Stimulated activated CD8-positive, alpha-beta memory T cell treated with anti-CD3 and anti-CD28 coated beads, Interleukin-15, amount 100 ng/mL, for 4 hours (primary cell): ENCODE measurements around the gene GAPDH.
"Not testable (repeated sequence)": the region's sequence is repeated elsewhere in the genome, so short reads cannot be mapped to it uniquely, and the experiment has no call there.

ENCODE experiments used
- DNase-seq, 2 donors: peaks; one replicate each; pipeline ENCODE4 v3.0.0-alpha.2; 2020; ENCODE audit warnings: low read depth in 2 of 2

The GAPDH gene

GRCh38 chr12:6533923-6534694 is at the start of gene GAPDH:
Gene GAPDH, plus strand, starts transcription at chr12:6534517. Its CDS starts 316 bp downstream, at chr12:6534833.
- peak; percentile 69 to 74 for DNase-seq

GRCh38 chr12:6488240-6488639 is 46.1 kb upstream of the GAPDH start:
- no peak for DNase-seq

DNA sequence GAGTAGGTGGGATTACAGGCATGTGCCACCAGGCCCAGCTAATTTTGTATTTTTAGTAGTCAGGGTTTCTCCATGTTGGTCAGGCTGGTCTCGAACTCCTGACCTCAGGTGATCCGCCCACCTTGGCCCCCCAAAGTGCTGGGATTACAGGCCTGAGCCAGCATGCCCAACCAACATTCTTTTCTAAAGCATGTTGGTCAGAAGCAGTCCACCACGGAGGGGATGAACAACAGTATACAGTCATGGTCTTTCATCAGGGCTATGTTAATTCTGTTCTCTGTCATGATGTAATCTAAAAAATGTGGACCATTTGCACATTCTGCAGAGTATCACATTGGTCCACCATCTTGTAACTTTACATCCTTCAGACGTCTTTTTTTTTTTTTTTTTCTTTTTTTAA is 44.9 kb upstream of the GAPDH start:
- no peak for DNase-seq

- DNase-seq: not testable (repeated sequence)
Observed at GRCh38 chr12:6490673-6491072, 43.6 kb upstream of the GAPDH start.

DNA sequence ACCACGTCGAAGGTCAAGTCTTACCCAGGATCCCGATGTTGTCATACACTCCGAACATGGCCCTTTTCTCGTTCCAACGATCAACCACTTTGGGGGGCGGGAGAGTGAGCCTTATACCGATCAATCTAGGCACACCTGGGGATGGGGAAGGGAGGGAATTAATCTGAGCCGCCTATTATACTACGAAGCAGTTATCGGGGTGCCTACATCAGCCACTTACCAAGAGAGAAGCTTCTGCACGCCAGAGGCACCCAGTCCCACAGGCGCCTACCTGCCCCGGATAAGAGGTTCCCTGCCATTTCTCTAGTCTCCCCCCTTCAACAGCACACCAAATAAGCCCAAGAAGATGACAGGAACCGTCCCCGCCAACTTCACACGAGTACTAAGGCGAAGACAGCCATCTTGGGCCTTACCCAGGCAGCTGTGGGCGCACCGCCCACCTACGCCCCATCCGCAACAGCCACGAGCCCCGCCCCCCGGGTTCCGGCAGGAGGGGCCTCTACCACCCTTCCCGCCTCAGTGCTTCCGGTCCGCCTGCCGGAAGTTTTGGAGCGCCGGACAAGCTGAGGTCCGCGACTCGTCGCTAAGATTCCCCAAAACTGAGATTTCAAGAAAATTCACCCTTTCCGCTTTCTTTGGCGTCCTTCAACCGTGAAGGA is 41.4 kb upstream of the GAPDH start, which contains the start of gene MRPL51:
MRPL51 (minus strand) TSS at position 425 of the 659 bp plus-strand sequence; CDS start at position 299, 126 bp downstream.
- DNase-seq: peak; percentile 88 to 95

DNA sequence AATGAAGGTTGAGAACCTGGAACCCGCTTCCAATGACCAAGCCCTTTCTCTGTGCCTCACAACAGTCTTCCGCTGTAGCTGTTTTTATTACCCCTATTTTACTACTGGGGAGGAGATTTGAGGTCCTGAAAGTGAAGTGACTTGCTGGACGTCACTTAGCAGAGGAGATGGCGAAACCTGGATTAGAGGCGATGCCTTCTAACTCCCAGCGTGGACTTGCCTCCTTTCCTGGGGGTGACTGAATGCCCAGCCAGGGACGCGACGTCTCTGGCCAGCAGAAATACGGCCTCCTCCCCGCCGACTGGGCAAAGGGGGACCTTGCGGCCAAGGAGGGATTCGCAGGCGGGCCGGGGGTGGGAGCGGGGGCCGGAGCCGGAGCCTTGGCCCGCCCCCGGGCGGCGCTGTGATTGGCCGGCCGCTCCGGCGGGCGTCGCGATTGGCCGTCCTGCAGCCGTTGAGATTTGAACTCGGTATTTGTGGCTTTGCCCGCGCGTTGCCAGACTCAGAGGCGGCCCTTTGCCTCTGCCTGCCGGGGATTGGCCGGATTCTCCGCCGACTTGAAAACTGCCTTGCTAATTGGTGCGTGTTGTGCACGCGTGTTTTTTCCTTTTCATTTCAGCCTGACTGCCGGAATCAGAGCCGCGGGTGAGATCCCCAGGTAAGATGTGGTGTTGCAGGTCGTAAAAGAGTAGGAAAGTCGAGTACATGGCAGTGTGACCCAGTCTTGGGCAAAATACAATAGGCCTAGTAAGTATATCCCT is 40.6 kb upstream of the GAPDH start, which contains the start of gene NCAPD2:
NCAPD2 (plus strand) TSS at position 606 of the 761 bp plus-strand sequence. CDS start 997 bp downstream, outside the sequence.
- peak; percentile 89 to 90 for DNase-seq

- no peak for DNase-seq
Observed at GRCh38 chr12:6494258-6494743, 40.0 kb upstream of the GAPDH start.

DNA sequence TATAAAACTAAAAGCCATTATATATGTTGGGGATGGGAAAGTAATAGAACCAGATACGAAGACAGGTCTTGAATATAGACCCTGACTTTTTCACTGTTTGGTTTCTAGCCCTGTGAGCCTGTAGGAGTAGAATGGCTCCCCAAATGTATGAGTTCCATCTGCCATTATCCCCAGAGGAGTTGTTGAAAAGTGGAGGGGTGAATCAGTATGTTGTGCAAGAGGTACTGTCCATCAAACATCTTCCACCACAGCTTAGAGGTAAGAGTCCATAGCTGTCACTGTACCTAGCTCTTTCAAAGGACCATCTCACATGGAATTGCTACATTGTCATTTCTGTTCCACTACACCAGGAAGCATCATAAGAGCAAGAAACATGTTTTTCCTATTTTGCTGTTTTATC is 39.3 kb upstream of the GAPDH start:
- no peak for DNase-seq

- DNase-seq: not testable (repeated sequence)
Observed at GRCh38 chr12:6497291-6497690, 37.0 kb upstream of the GAPDH start.

GRCh38 chr12:6500466-6500865 is 33.9 kb upstream of the GAPDH start:
- no peak for DNase-seq

DNA sequence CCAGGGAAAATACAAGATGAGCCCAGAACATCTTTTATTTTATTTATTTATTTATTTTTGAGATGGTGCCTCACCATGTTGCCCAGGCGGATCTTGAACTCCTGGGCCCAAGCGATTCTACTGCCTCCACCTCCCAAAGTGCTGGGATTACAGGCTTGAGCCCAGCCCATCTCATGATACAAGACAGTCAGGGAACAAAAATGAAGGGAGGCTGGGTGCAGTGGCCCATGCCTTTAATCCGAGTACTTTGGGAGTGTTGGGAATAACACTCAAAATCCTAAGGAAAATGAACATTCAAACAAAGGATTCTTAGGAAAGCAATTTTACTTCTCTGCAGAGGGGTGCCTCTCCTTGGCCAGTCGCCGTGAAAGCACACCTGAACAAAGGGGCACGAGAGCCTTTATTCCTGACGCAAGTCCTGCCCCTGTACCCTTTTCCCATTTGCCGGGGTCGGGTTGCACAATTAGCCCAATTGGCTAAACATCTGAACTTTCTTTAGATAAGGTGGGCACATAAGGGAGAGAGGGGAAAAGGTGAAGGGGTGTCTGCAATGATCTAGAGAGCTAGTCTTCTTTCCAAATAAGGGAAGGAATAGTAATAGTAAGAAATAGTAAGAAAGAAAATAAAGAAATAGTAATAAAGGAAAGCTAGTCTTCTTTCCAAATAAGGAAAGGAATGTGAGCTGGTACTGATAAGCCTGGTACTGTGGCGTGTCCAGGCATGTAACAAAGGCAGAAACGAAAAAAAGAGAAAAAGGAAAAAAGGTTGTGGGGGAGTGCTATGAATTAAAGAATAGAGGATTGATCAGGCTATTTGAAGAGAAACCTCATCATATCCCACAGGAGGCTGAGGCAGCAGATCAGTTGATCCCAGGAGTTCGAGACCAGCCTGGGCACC is 27.0 kb upstream of the GAPDH start:
- no peak for DNase-seq

DNA sequence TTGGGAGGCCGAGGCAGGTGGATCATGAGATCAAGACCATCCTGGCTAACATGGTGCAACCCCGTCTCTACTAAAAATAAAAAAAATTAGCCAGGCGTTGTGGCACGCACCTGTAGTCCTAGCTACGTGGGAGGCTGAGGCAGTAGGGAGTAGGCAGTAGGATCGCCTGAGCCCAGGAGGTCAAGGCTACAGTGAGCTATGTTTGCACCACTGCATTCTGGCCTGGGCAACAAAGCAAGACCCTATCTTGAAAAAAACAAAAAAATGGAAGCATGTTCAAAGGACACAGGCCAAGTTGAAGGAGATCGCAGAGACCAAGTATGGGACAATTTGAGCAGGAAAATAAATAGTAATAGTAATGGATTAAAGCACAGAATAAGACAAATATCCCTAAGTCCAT is 26.2 kb upstream of the GAPDH start:
- DNase-seq: no peak

DNA sequence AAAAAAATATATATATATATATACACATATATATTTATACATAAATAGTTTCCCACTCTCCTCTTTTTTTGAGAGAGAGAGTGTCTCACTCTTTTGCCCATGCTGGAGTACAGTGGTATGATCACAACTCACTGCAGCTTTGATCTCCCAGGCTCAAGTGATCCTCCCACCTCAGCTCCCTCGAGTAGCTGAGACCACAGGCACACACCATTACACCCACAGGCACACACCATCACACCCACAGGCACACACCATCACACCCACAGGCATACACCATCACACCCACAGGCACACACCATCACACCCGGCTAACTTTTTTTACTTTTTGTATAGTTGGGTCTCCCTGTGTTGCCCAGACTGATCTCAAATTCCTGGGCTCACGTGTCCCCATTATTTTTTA is 14.1 kb upstream of the GAPDH start:
- DNase-seq: no peak

GRCh38 chr12:6522193-6522592 is 12.1 kb upstream of the GAPDH start:
- DNase-seq: no peak

DNA sequence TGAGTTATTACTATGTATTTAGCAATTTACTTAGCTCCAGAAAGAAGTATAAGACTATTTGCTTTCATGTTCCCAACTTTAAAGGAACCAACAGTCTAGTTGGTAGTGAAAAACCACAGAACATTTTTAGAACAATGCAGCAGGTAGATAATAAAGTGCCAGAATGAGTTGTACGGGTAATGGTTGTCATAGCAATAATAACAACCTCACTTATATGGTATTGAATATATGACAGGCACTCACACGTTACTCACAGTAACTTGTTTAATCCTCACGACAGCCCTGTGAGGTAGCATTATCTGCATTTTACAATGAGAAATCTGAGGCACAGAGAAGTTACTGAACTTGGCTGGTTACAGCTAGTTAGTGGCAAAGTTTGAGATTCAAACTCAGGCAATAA is 10.6 kb upstream of the GAPDH start:
- DNase-seq: no peak

- DNase-seq: no peak
Observed at GRCh38 chr12:6524648-6525047, 9.7 kb upstream of the GAPDH start.

- no peak for DNase-seq
Observed at GRCh38 chr12:6526201-6526600, 8.1 kb upstream of the GAPDH start.

DNA sequence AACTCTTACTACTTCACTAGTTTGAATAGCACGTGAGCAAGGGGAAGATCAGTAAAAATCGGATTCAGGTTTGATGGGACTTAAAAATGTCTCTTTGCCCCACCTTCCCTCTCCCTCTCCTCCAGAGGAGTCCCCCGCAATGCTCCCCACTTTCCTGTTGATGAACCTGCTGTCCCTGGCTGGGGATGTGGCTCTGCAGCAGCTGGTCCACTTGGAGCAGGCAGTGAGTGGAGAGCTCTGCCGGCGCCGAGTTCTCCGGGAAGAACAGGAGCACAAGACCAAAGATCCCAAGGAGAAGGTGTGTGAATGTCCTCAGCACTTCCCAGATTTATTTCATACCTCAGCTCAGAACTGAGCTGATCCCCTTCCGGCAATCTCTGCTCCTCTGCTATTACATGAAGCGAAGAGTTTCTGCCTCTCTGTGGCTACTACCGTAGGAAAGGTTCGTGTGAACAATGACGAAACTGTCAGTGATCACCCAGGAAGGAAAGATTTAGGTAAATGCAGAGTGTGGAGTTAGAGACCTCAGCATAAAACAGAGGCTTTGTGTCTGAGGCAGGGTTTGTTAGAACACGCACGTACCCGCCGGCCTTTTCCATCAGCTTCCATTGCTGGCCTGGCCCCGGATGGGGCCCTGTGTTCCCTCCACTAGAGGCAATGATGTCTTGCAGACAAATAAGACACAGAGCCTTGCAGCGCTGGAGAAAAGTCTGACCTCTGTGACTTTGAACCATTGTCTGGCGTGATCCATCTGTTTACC is 7.4 kb upstream of the GAPDH start:
- no peak for DNase-seq

DNA sequence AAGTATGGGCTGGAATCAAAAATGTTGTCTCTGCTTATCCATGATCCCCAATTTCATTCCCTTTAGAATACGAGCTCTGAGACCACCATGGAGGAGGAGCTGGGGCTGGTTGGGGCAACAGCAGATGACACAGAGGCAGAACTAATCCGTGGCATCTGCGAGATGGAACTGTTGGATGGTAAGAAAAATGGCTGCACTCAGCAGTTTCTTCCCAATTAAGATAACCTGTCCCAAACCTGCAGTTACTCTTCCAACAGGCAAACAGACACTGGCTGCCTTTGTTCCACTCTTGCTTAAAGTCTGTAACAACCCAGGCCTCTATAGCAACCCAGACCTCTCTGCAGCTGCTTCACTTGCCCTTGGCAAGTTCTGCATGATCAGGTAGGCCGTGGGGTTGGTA is 6.6 kb upstream of the GAPDH start:
- no peak for DNase-seq

- no peak for DNase-seq
Observed at GRCh38 chr12:6528539-6529235, 5.6 kb upstream of the GAPDH start.
